BLaER1 (cell line): ENCODE data around the gene PODXL.
"Not testable (repeated sequence)": the region's sequence is repeated elsewhere in the genome, so short reads cannot be mapped to it uniquely, and the experiment has no call there.

Experiments
- H3K27ac ChIP-seq: shearing (Covaris generic); formaldehyde crosslinking; 2 replicates; pipeline ENCODE4 v1.8.1; 2022
- H3K27me3 ChIP-seq: shearing (Covaris generic); formaldehyde crosslinking; 2 replicates; pipeline ENCODE4 v1.8.1; 2022
- H3K36me3 ChIP-seq: shearing (Covaris generic); formaldehyde crosslinking; 2 replicates; pipeline ENCODE4 v1.8.1; 2022
- H3K4me1 ChIP-seq: shearing (Covaris generic); formaldehyde crosslinking; 2 replicates; pipeline ENCODE4 v1.8.1; 2022
- H3K4me2 ChIP-seq: shearing (Covaris generic); formaldehyde crosslinking; 2 replicates; pipeline ENCODE4 v1.8.1; 2022
- H3K4me3 ChIP-seq: shearing (Covaris generic); formaldehyde crosslinking; 2 replicates; pipeline ENCODE4 v1.8.1; 2022
- H3K9ac ChIP-seq: shearing (Covaris generic); formaldehyde crosslinking; 2 replicates; pipeline ENCODE4 v1.8.1; 2022
- H3K9me3 ChIP-seq: shearing (Covaris generic); formaldehyde crosslinking; 2 replicates; pipeline ENCODE4 v1.8.1; 2022
- H4K20me1 ChIP-seq: shearing (Covaris generic); formaldehyde crosslinking; 2 replicates; pipeline ENCODE4 v1.8.1; 2022
- Cebpa-rat ChIP-seq: shearing (Covaris generic); IDR thresholded peaks from 2 replicates; pipeline ENCODE4 v1.8.1; 2022

Gene PODXL

GRCh38 chr7:131529617-131530016 is 26.8 kb downstream of the PODXL start:
- Histone ChIP-seq H3K36me3 (no peaks in the 10 kb centered on the region), H4K20me1 (peaks cover 16% of the 10 kb centered on the region; the same call in 1 of the 2 replicates), H3K27ac (no peak overlapping the region), H3K4me3 (no peak overlapping the region), H3K9me3 (no peaks in the 10 kb centered on the region), H3K27me3 (no peaks in the 10 kb centered on the region), H3K9ac (no peak overlapping the region), H3K4me2 (peak overlapping the region; percentile 47), H3K4me1 (peaks cover 23% of the 10 kb centered on the region)
- no peak for TF ChIP-seq Cebpa-rat

DNA sequence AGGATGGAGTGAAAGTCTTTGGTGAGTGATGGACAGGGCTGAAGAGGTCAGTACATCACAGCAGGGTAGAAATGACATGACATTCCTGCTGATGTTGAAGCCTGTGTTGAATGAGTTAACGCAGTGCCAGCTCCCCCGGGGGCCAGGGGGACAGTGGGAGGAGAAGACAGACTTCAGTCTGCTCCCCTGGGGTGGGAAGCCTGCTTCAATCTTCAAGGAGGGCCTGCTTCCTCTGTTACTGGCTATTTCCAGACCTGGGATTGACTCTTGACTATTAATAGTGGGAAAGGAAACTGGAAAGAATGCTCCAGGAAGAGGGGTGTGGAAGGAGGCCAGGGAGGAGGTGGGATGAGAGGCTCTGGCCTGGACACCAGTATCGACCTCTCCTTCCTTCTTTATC is 27.2 kb downstream of the PODXL start:
- Histone ChIP-seq H3K36me3 (no peaks in the 10 kb centered on the region), H4K20me1 (peaks cover 16% of the 10 kb centered on the region; the same call in 1 of the 2 replicates), H3K27me3 (no peaks in the 10 kb centered on the region)

GRCh38 chr7:131527456-131527855 is 29.0 kb downstream of the PODXL start:
- TF ChIP-seq Cebpa-rat: no peak
- Histone ChIP-seq H4K20me1 (0 out of 2 replicates have a peak, but pooled peaks cover 6% of the 10 kb centered on the region), H3K36me3 (no peaks in the 10 kb centered on the region), H3K4me2 (peak overlapping the region; percentile 31; the same call in 1 of the 2 replicates), H3K27ac (no peak overlapping the region), H3K9ac (no peak overlapping the region), H3K4me3 (no peak overlapping the region), H3K27me3 (no peaks in the 10 kb centered on the region), H3K4me1 (peaks cover 29% of the 10 kb centered on the region), H3K9me3 (no peaks in the 10 kb centered on the region)

More for the DNA sequence above, 27.2 kb downstream of the PODXL start:
- peaks cover 23% of the 10 kb centered on the region for H3K4me1 ChIP-seq
- peak overlapping the region; percentile 47 for H3K4me2 ChIP-seq
- H3K4me3 ChIP-seq: no peak overlapping the region
- H3K9me3 ChIP-seq: no peaks in the 10 kb centered on the region
- TF ChIP-seq Cebpa-rat: no peak
- H3K27ac ChIP-seq: no peak overlapping the region
- H3K9ac ChIP-seq: no peak overlapping the region

DNA sequence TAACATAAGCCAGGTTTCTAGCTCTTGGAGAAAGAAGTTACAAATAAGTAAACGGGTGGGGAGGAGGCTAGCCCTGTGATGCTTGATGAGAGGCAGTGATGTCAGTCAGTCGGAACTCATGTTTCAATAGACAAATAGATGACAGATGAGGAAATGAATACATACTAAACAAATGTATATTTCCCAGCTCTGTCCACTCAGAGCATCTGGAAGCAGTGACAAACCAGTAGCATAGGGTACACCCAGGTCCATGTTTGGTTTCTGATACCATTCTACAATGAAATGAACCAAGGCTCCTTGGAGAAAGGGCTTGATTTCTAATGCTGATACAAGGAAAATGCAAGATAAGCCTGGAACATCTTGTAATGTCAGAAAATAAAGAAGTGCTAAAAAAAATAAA is 30.6 kb downstream of the PODXL start:
- no peak for TF ChIP-seq Cebpa-rat
- Histone ChIP-seq H3K9ac (no peak overlapping the region), H3K4me3 (no peak overlapping the region), H3K27me3 (no peaks in the 10 kb centered on the region), H3K36me3 (no peaks in the 10 kb centered on the region), H4K20me1 (0 out of 2 replicates have a peak, but pooled peaks cover 6% of the 10 kb centered on the region), H3K27ac (no peak overlapping the region), H3K9me3 (no peaks in the 10 kb centered on the region), H3K4me1 (peaks cover 34% of the 10 kb centered on the region), H3K4me2 (no peak overlapping the region)

DNA sequence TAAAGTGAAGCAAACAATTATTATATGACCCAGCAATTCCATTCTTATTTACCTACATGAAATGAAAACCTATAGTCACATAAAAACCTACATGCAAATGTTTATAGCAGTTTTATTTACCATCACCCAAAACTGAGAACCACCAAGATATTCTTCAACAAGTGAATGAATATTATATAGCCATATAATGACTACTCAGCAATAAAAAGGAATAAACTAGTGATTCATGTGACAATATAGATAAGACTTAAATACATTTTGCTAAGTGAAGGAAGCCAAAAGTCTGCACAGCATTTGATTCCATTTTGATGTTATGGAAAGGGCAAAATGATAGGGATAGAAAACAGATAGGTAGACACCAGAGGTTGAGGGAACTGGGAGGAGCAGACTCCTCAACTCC is 31.7 kb downstream of the PODXL start:
- peaks cover 33% of the 10 kb centered on the region for H3K4me1 ChIP-seq
- no peaks in the 10 kb centered on the region for H3K36me3 ChIP-seq
- H3K4me3 ChIP-seq: no peak overlapping the region
- H3K27ac ChIP-seq: no peak overlapping the region
- H3K27me3 ChIP-seq: no peaks in the 10 kb centered on the region
- H3K9ac ChIP-seq: no peak overlapping the region
- TF ChIP-seq Cebpa-rat: no peak
- H3K4me2 ChIP-seq: no peak overlapping the region
- no peaks in the 10 kb centered on the region for H3K9me3 ChIP-seq
- H4K20me1 ChIP-seq: 0 out of 2 replicates have a peak, but pooled peaks cover 6% of the 10 kb centered on the region

GRCh38 chr7:131524115-131524514 is 32.3 kb downstream of the PODXL start:
- H3K4me1 ChIP-seq: peaks cover 27% of the 10 kb centered on the region
- no peak overlapping the region for H3K4me2 ChIP-seq

GRCh38 chr7:131522325-131522930 is 34.0 kb downstream of the PODXL start:
- Histone ChIP-seq H3K9ac (no peak overlapping the region), H3K27ac (peak overlapping the region; percentile 18; the same call in 1 of the 2 replicates), H3K9me3 (no peaks in the 10 kb centered on the region), H4K20me1 (no peaks in the 10 kb centered on the region), H3K4me2 (peak overlapping the region; percentile 41), H3K4me3 (no peak overlapping the region), H3K27me3 (no peaks in the 10 kb centered on the region), H3K4me1 (peaks cover 15% of the 10 kb centered on the region), H3K36me3 (no peaks in the 10 kb centered on the region)
- TF ChIP-seq Cebpa-rat: no peak

More at GRCh38 chr7:131524115-131524514, 32.3 kb downstream of the PODXL start:
- H3K27me3 ChIP-seq: no peaks in the 10 kb centered on the region
- H3K9me3 ChIP-seq: no peaks in the 10 kb centered on the region
- H3K36me3 ChIP-seq: no peaks in the 10 kb centered on the region
- no peak overlapping the region for H3K4me3 ChIP-seq
- TF ChIP-seq Cebpa-rat: no peak
- 0 out of 2 replicates have a peak, but pooled peaks cover under 1% of the 10 kb centered on the region for H4K20me1 ChIP-seq
- no peak overlapping the region for H3K27ac ChIP-seq
- no peak overlapping the region for H3K9ac ChIP-seq

- H3K27ac ChIP-seq: no peak overlapping the region
- no peak overlapping the region for H3K9ac ChIP-seq
- H3K27me3 ChIP-seq: no peaks in the 10 kb centered on the region
- H3K4me2 ChIP-seq: no peak overlapping the region
- no peaks in the 10 kb centered on the region for H3K9me3 ChIP-seq
- H4K20me1 ChIP-seq: no peaks in the 10 kb centered on the region
- TF ChIP-seq Cebpa-rat: no peak
- H3K36me3 ChIP-seq: no peaks in the 10 kb centered on the region
- H3K4me3 ChIP-seq: no peak overlapping the region
- peaks cover 11% of the 10 kb centered on the region for H3K4me1 ChIP-seq
Measured at GRCh38 chr7:131521651-131522163, 34.7 kb downstream of the PODXL start.

DNA sequence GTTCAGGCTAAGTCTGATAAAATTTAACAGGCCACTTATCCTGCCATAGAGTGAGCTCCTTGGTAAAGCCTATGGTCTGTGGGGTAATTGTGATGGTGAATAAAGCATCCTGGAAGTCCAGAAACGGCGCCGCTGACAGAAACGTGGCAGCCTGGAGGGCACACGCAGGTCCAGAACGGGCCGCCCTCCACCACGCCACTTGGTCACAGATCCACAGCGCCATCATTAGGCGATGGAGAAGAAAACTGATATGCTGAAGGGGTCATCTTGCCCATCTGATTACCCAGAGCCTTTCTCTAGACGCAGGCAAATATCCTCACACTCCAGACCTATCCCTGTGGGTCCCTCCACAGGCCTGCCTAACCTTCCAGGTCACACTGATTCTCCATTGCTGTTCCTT is 37.8 kb downstream of the PODXL start:
- H3K9me3 ChIP-seq: no peaks in the 10 kb centered on the region
- H3K27me3 ChIP-seq: no peaks in the 10 kb centered on the region
- H3K27ac ChIP-seq: no peak overlapping the region
- H3K9ac ChIP-seq: no peak overlapping the region
- no peak overlapping the region for H3K4me3 ChIP-seq
- H3K36me3 ChIP-seq: no peaks in the 10 kb centered on the region
- no peaks in the 10 kb centered on the region for H4K20me1 ChIP-seq
- no peak overlapping the region for H3K4me2 ChIP-seq
- TF ChIP-seq Cebpa-rat: no peak
- H3K4me1 ChIP-seq: peaks cover 16% of the 10 kb centered on the region

DNA sequence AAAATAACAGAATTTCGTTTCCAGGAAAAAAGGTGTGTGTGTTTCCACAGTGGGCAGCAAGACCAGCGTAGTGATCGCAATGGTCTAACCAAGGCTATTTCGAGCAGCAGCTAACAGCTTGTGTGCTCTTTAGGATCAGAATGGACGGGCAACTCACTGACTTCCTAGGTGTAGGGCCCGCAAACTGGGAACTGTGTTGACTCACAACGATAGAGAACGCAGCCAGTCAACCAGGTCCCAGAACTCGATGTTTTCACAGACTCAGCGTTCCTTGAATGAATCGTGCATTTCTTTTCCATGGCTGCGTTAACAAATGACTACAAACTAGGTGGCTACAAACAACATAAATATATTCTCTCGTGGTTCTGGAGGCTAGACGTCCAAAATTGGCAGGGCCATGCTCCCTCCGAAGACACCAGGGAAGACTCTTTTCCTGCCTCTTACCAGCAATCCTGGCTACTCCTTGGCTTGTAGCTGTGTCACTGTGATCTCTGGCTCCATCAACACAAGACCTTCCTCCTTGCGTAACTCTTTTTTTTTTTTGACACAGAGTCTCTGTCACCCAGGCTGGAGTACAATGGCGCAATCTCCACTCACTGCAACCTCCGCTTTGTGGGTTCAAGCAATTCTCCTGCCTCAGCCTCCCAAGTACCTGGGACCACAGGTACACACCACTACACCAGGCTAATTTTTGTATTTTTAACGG is 39.1 kb downstream of the PODXL start:
- Histone ChIP-seq H3K4me1 (peaks cover 22% of the 10 kb centered on the region), H3K4me2 (no peak overlapping the region), H4K20me1 (peaks cover 11% of the 10 kb centered on the region; the same call in 1 of the 2 replicates), H3K9ac (no peak overlapping the region), H3K36me3 (no peaks in the 10 kb centered on the region), H3K9me3 (no peaks in the 10 kb centered on the region), H3K4me3 (no peak overlapping the region), H3K27ac (no peak overlapping the region), H3K27me3 (no peaks in the 10 kb centered on the region)
- TF ChIP-seq Cebpa-rat: no peak

DNA sequence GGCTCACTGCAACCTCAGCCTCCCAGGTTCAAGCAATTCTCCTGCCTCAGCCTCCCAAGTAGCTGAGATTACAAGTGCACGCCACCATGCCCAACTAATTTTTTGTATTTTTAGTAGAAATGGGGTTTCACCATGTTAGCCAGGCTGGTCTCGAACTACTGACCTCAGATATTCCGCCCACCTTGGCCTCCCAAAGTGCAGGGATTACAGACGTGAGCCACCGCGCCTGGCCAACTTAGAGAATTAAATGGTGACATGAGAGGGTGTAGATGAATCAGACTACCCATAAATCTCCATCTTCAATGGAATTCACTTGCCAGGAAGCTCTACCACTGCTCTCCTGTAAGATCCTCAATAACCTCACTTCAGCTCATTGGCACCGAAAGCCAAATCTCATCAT is 41.0 kb downstream of the PODXL start:
- H3K27ac ChIP-seq, H3K36me3 ChIP-seq: not testable (repeated sequence)

More for the DNA sequence above, 41.0 kb downstream of the PODXL start:
- Histone ChIP-seq H3K4me1 (peaks cover 25% of the 10 kb centered on the region), H4K20me1 (peaks cover 15% of the 10 kb centered on the region; the same call in 1 of the 2 replicates)
- H3K4me2 ChIP-seq, H3K9me3 ChIP-seq, H3K9ac ChIP-seq, H3K27me3 ChIP-seq, H3K4me3 ChIP-seq: not testable (repeated sequence)
